Activated CD4-positive, alpha-beta T cell treated with anti-CD3 and anti-CD28 coated beads, Interleukin-2, amount 50 U/mL, for 1 hour (primary cell): ENCODE results near the gene MAST4.

ENCODE experiments used
- DNase-seq: peaks from one replicate; pipeline ENCODE4 v3.0.0-alpha.2; 2020

MAST4 gene

DNA sequence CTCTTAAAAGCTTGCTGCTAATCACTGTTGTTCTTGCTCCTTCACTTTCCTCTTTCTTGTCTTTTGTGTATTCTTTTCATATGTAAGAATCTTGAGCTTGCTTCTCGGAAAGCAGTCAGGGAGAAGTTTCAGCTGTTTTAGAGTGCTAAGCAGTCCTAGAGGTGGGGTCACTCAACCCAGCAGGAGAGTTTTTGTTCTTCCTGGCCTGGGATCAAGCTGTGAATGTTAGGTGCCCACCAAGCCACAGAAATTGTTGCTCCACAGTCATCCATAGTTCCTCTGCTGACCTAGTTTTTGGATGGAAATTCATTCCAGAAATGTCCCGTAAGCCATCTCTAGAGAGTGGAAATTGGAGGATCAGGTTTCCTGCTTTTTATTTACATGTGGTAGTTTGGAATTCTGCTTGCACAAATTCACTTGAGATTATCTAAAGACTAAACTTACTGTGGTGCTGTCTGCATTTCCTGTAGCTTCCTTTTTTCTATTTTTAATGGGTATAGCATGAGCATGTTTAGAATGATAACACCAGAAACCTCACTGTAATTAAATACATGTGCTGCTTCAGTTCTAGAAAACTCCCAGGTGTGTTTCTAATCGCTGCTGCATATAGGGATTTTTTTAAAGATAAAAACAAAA lies 108.7 kb downstream of the MAST4 start:
- DNase-seq: no peak

DNA sequence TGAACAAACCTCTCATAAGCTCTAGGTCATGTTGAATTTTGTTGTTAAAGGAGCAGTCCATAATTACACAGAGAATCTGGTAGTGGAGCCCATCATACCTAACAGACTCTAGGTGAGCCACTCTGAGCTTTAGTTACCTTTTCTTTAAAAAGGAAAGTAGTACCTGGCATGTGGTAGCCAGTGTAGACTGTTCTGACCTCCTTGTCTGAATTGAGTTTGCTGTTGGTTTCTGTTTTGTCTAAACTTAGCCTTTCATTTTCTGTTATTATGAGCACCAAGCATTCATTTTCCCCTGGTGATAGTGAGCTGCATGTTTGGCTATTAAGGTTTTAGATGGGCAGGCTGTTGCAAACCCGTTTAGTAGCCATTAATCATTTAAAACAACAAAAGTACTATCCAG lies 112.2 kb downstream of the MAST4 start:
- DNase-seq: no peak

DNA sequence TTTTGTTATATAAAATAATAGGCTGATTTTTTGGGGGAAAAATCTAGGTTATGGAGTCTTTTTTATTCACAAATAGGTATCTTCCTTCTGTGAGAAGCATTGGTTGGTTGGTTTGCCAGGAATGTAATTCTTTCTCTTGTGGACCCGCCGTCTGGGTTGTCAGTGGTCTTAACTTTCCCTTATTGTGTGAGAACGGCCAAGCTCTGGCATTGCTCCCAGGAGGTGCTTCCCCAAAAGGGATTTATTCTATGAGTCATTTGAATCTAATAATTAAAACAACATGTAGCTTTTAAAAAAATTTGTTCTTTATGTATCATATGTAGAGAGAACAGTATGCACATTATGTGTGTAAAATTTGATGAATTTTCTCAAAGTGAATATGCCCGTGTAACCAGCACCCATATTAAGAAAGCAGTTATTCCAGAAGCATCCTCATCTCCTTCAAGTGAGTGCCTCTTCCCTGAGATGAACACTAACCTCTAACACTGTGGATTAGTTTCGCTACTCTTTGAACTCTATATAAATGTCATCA lies 114.4 kb downstream of the MAST4 start:
- no peak for DNase-seq

DNA sequence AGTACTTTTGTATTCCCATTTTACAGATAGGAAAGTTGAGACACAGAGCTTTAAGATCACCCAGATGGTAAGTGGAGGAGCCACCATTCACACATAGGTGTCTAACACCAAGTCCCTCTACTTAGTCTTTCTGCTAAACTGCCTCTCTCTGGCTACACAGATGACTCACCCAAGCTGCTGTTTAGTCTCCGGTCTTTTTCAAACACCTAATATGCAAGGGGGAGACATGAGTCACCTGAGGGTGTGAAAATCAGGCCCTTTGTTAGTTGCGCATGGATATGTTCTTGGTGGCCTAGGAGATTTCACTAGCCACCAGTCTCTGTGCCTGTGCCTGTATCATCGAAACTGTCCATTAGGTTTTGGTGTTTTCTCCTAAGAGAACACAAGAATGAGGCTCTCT lies 117.8 kb downstream of the MAST4 start:
- DNase-seq: no peak

DNA sequence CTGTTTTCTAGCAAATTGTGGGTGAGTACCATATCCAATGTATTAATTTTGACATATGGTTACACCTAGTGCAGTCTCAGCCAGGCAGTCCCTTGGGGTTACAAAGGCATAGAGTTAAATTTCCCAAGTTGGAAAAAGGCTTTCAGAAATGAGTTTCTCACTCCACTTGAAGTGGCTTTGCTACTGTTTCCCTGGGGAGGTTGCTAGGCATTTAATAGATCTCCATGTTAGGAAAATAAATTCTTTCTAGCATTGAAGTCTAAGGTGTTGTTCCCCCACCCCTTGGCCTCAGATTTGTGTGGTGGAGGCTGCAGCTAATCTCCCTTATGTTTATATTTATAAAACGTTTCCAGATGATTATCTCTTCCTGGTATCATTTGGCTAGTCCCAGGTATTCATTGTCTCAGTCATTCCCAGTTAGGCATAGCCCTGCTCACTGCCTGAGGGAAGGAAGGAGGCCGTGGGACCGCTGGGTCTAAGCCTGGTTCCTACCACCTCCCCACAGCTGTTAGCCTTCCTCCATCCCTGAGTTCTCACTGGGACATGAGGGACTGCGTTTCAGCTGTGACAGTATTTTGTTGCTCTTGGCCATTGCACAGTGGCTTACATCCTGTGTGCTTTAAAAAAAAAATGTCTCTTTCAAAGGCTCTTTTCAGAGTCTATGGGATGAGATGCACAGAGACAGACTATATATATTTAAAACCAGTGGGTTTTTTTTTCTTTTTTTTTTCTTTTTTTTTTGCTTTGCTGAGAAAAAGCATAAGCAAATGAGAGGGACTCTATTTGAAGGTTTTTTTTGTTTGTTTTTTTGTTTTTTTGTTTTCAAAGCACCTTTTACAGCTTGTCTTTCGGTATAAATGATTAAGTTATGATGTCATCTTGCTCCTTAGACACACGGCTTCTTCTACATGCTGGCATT lies 121.5 kb downstream of the MAST4 start:
- DNase-seq: no peak

DNA sequence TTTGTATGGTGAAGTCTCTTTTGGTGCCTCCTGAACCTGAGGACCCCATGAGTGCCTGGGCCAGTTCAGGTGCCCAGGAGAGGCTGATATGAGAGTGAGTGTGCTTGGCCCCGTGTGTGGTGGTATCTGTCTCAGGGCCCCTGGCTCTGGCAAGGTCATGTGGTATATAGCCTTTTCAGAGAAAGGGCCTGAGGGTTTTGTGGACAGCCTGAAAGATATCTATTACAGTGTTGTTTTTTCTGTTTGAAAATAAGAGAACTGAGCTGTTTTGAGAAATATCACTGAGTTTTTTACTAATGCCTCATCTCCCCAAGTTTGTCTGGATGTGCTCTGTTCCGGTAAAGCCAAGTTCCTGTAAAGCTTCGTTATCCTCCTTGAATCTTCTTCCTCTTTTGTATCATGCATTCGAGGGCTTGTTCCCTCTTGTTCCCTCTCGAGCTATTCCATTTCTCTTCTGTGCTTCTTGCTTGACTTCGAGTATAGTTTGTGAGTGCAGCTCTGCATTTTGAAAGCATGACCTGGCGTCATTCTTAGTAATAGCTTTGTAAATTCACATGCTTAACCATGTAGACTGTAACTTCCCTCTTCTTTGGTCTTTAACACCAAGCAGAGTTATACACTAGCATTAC lies 122.3 kb downstream of the MAST4 start:
- no peak for DNase-seq

DNA sequence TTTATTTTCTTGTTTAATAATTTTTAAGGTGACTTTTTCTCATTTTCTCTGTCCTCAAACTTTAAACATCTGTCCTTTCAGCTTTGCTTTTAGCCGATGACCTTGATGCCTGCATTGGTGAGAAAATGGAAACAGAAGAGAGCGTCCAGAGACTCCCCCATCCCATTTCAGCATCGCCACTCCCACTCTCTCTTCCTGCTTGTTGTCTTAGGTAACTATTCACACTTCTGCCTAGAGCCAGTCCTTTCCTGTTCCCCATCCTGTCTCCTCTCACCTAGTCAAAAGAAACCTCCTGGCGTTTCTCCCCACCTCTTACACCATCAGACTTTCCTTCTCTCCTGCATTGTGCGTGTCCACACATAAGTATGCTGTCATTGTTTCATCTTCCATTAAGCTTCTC lies 124.6 kb downstream of the MAST4 start:
- no peak for DNase-seq

DNA sequence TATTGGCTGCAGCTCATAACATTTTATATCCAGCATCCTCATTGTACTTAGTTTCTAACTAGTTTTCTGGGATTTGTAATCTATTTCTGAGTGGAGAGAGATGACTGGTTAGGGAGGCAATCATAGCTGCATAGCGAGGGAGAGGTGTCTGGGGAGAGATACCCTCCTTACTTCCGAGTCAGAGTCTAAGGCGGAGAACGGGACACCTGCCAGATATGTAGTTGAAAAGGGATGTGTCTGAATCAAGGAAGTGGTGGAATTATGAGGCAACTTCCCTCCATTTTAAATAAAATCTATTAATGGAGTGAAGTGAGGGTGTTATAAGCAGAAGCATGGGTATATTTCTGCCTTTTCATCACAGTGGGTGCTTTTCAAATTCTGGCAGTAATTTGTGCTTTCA lies 126.5 kb downstream of the MAST4 start:
- no peak for DNase-seq

DNA sequence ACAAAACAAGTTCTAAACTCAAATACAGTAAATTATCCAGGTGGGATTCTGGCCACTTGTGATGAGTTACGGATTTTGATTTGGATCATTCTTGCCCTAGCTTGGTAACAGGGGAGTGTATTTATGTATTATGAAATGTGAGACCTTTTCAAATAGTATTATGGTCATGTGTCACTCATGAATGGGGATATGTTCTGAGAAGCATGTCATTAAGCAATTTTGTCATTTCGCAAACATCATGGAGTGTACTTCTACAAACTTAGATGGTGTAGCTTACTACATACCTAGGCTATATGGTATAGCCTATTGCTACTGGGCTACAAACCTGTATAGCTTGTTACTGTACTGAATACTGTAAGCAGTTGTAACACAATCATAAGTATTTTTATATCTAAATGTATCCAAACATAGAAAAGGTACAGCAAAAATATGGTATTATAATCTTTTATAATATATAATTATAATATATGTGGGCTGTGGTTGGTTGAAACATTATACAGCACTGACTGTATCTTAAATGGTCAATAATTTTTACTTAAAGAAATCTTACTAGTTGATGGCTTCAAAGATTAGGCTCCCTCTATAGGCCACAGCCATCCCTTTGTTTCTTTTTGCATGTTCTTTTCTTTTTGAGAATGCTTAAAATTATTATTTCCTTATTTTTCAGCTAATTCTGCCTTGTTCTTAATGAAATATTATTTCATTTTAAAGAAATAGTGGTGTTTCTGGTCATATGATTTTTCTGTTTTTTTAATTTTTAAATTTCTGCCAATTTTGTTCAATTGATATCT lies 128.4 kb downstream of the MAST4 start:
- DNase-seq: no peak

DNA sequence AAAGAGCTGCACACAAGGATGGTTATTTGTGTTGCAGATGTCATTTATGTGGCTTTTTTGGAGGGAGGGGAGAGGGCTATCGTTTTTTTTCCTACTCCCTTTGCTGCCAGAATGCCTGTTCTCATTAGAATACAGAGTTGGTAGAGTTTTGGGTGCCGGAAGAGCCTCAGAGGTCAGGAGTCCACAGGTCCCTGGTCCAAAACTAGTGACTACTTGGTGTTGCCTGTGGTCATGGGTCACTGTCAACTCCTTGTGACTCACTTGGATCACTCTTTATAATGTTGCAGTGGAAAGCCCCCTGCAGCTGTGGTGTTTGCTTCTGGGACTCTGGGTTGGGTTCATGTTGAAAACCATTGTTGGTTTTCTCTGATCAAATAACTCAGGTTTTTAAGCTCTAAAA lies 131.4 kb downstream of the MAST4 start:
- DNase-seq: no peak

DNA sequence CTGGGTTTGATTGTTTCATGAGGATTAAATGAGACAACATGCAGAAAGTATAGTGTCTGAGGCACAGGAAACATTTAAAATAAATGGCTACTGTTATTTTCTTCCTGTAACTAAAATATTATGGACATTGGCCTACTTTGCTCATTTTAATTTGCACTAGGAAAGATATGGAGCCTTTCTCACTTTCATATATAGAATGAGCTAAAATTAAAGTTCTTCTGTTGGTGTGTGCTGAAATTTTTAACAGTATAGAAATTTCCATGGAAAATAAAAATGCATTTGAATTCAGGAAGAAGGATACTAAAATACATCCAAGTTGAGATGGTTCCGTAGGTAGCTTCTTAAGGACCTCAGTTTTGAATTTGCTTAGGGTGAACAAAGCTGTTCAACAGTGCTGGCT lies 131.9 kb downstream of the MAST4 start:
- DNase-seq: no peak

DNA sequence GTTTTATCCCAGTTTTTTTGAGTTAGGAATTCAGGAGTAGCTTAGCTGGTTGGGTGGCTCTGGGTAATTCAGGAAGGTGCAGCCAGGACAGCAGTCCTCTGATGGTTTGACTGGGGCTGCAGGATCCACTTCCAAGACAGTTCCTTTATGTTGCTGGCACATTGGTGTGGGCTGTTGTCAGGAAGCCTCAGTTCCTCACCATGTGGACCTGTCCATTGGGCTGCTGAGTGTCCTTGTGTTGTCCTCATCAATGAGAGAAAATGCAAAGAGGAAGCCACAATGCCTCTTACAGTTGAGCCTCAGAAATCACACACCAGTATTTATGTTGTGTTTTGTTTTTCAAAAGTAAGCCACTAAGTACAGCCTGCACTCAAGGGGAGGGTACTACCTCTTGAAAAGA lies 140.9 kb downstream of the MAST4 start:
- no peak for DNase-seq

DNA sequence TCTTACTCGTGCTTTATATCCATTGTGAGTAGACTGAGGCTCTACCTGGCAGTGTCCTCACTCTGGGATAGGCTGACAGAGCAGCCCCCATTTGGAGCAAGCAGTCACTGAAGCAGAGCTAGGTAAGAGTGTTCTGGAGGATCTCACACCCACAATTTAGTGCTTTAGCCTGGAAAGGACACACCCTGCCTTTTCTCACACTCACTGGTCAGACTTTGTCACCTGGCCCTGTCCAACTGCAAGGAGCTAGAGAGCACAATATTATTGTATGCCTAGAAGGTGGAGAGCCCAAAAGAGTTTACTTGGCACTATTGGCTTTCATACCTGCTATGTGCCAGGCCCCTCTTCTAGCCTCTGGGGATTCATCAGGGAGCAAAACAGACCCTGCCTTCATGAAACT lies 141.9 kb downstream of the MAST4 start:
- DNase-seq: no peak

DNA sequence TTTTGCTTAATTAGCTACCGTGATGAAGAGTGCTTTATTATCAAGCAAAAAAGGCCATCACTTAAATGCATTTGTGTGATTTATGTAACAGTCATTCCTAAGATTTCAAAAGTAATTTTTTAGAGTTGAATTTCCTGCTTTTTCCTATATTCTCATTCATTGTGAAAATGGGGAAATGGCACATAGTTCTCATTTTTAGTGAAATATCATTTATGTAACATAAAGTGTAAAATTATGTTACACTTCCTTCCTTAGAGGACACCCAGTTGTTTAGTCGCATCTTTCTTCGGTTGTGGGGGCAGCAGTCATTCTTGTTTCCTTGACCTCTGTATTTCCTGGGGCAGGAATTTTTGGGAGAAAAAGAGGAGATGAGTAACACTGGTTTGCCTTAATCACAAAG lies 142.8 kb downstream of the MAST4 start:
- no peak for DNase-seq

DNA sequence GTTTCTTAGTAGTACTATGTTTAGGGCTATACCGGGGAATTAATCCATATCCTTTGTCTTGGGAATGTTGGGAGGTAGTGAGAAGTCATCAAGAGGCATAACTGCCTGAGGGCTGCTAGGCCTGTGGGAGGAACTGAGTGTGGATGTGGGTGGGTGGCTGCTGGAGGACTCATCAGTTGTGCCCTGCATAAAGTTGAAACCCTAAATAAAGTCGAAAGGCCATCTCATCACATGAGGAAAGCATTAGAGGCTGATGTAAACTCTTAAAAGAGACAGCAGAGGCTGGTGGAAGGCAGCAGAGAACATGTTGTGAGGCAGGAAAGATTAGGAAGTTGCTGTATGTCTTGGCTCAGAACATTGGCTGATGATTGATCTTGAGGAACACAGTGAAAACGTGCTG lies 143.8 kb downstream of the MAST4 start:
- DNase-seq: no peak

DNA sequence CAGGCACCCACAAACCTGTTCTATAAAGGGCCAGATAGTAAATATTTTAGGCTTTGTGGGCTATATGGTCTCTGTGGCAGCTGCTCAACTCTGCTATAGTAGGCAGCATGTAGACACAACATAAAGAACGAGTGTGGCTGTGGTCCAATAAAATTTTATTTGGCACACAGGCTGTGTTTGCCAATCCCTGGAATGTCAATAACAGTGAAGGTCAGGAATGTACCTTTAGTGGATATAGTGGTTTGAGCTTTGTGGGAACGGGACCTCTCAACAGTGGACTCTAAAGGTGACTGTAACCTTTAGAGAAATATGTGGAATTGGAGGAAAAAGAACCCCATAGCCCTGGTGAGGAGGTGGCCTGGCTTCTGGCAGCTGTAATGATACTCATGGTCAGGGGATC lies 145.2 kb downstream of the MAST4 start:
- DNase-seq: no peak

DNA sequence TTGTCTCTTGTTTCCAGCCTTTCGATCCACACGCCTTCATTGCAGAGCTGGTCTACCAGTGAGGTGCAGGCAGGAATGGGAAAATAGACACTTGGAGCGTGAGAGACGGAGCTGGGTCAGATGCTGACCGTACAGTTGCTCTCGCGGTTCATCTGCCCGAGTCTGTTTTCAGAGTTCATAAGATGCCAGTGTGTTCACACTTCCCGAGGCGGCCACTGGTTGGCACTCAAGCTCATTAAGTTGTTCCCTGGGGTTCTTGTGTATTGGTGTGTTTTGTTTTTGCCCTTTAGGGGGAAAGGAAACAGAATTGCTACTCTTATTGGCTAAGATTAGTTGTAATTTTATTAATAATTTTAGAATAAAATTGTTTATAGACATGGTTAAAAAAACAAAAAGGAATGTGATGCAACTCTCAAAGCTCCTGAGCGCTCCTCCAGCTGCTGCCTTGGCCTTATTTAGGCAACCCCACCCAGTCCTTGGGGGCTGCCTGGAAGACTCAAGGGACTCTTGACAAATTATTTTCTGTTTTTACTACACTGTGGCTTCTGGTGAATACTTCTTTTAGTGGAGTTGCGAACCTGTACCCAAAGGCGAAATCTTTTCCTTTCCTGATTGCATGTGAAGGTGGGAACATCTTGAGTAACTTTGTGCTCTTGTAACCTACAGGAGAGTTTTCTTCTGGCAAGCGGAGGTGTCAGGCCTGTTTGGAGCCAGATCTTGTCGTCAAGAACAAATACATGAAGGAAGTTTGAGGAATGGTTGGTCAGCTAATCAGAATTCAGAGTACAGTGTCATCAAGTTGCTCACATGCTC lies 146.1 kb downstream of the MAST4 start:
- no peak for DNase-seq

DNA sequence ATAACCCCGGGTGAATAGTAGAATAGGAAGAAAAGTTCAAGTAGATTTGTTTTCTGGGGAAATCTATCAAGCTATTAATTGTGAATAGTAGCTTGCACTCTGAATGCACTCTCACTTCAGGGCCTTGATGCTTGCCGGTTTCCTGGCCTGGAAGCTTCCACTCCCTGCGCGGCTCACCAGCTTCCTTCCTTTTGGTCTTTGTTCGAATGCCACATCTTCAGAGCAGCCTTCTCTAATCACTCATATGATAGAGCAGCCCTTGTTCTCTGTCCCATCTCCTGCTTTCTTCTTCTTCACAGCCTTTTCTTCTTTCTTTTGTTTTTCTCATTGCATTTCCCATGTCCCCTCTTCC lies 146.7 kb downstream of the MAST4 start:
- DNase-seq: no peak

DNA sequence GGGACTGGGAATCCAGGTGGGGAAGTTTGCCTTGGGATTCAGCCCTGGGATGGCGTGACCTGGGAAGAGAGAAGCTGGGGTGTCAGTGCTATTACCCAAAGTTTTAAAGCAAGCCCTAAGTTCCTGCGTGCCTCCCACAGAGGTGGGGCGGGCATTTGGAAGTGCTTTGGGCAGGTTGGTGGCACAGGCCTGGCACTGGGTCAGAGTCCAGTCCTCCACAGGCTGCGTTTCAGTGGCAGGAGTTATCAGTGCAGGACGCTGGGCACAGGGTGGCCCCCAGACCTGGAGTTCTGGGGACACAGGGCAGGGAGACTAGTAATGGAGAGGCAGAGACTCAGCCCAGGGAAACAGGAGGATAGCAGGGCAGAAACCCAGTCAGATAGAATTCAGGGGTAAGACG lies 147.2 kb downstream of the MAST4 start:
- no peak for DNase-seq

DNA sequence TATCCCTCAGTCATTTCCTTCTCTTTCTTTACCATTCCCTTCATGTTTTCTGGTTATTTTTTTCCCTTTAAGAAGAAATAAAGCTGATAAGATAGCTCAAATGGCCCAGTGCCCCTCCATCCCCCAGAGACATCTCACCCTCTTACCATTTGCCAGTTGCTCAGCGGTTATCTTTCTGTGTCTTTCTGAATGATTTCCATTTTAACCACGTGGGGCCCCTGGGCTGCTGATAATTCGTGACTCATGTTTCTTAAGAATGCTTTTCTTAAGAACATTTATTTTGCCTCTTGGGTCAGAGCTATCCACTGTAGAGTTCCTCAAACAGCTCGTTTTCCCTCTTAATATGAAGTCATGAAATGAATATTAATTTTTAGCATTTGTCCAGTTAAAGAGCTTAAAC lies 147.8 kb downstream of the MAST4 start:
- no peak for DNase-seq

DNA sequence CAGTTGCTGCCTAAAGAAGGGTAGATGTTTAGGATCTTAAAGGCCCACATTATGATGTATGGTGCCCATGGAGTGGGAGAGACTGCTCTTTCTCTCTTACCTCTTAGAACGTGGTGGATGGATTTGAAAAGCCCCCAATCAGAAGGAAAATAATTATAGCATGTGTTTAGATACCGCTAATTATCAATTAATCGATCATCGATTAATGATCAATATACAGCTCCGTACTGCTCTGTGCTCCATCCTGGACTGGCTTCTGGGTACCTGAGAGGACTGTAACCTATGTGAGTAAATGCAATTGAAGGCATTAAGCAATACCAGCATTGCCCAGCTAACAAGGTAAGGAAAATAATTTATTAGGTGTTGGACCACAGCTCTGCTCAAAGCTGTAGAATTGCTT lies 149.1 kb downstream of the MAST4 start:
- DNase-seq: no peak

DNA sequence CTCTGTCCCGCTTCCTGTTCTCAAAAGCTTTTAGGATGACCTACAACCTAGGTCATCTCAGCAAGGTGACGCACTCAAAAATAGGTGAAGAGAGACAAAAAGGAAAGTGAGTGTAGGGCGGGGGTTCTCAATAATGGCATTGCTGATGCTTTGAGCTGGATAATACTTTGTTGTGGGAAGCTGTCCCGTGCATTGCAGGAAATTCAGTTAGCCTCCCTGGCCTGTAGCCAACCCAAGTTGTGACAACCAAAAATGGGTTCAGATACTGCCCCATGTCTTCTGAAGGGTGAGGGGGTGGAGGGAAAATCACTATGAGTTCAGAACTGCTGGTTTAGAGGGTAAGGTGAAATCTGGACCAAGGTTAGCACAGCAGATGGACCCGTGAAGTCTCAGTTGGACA lies 151.4 kb downstream of the MAST4 start:
- DNase-seq: no peak
